ENCODE data around the gene CHRM2.

DNA sequence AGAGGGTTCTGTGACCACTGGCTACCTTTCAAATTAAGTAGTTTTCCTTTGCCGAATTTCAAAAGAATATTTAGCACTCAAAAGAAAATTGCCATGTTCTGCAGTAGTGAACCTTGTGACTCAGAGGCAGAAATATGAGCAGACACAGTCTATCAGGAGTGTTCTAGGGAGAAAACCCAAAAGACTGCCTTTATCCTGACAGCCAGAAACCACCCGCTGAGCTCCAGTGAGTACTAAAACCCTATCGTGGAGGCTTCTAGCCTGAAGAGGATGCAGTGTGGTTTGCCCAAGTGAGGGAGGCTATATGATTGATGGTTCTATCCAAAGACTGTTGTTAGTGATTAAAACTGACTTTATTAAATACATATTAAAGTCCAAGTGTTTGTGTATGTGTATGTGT is 21.9 kb downstream of the CHRM2 start:
- TF ChIP-seq CTCF (IDR thresholded peaks at IDR 0.05) (no peak), EP300 (IDR thresholded peaks at IDR 0.05) (no peak), POLR2AphosphoS5 (IDR thresholded peaks at IDR 0.05) (no peak), POLR2A (IDR thresholded peaks at IDR 0.05; ENCODE audit: low read depth) (no peak)
